OCI-LY3 (cell line): ENCODE measurements around the gene CRTC1.

Experiments
- H2AFZ ChIP-seq: fragments of 200-600, 300-600 bp; shearing (Covaris generic); 2 replicates; pipeline ENCODE4 v1.6.0; 2014; ENCODE audit warnings: antibody characterized with exemption, low read depth, low read length
- H3K27ac ChIP-seq: fragments of 200-600, 300-600 bp; sonication (generic); 2 replicates; pipeline ENCODE4 v1.5.1; 2014; ENCODE audit warnings: mild to moderate bottlenecking, low read length, moderate library complexity, mixed read lengths
- H3K27me3 ChIP-seq: fragments of 200-600, 300-600 bp; sonication (generic); 2 replicates; pipeline ENCODE4 v1.6.1; 2014; ENCODE audit warnings: low read depth, low read length, mixed read lengths
- H3K36me3 ChIP-seq: fragments of 200-600, 300-600 bp; sonication (generic); replicated peaks from 2 replicates; pipeline ENCODE3; 2014; ENCODE audit warnings: low read depth, low read length, mixed read lengths
- H3K4me1 ChIP-seq: fragments of 300-600, 200-600 bp; sonication (generic); 2 replicates; pipeline ENCODE4 v1.6.1; 2014; ENCODE audit warnings: low read length, mixed read lengths
- H3K4me2 ChIP-seq: fragments of 200-600, 300-600 bp; sonication (generic); 2 replicates; pipeline ENCODE4 v1.6.1; 2014; ENCODE audit warnings: low read length, mixed read lengths
- H3K4me3 ChIP-seq: fragments of 300-600, 200-600 bp; sonication (generic); 2 replicates; pipeline ENCODE4 v1.5.1; 2014; ENCODE audit warnings: antibody characterized with exemption, mild to moderate bottlenecking, low read length, moderate library complexity
- H3K79me2 ChIP-seq: fragments of 300-600, 200-600 bp; shearing (Covaris generic); 2 replicates; pipeline ENCODE4 v1.6.1; 2014; ENCODE audit warnings: mild to moderate bottlenecking, low read length, mixed read lengths
- H3K9ac ChIP-seq: fragments of 300-600, 200-600 bp; shearing (Covaris generic); 2 replicates; pipeline ENCODE4 v1.6.0; 2014; ENCODE audit warnings: mild to moderate bottlenecking, low read length, moderate library complexity
- H3K9me3 ChIP-seq: fragments of 200-600, 300-600 bp; shearing (Covaris generic); 2 replicates; pipeline ENCODE4 v1.6.1; 2014; ENCODE audit warnings: low read length, mixed read lengths; ENCODE audit not compliant: insufficient read depth
- H4K20me1 ChIP-seq: fragments of 200-600, 300-600 bp; sonication (generic); 2 replicates; pipeline ENCODE4 v1.6.1; 2016; ENCODE audit warnings: low read length, mixed read lengths; ENCODE audit not compliant: insufficient read depth
- CTCF ChIP-seq: fragments of 200-600, 300-600 bp; sonication (generic); IDR thresholded peaks from 2 replicates; pipeline ENCODE4 v1.5.1; 2014; ENCODE audit warnings: antibody characterized with exemption, low read length, low read depth
- EZH2phosphoT487 ChIP-seq: fragments of 200-600 bp; shearing (Covaris generic); IDR thresholded peaks from 2 replicates; pipeline ENCODE4 v1.6.1; 2018; ENCODE audit warnings: antibody characterized with exemption, mixed run types, low read depth

CRTC1 gene

GRCh38 chr19:18759995-18760426 lies 76.5 kb downstream of the CRTC1 start:
- TF ChIP-seq CTCF (no peak), EZH2phosphoT487 (no peak)
- Histone ChIP-seq H3K9ac (no peak overlapping the region), H3K79me2 (no peaks in the 10 kb centered on the region), H2AFZ (no peak overlapping the region), H3K4me1 (peaks cover 18% of the 10 kb centered on the region), H4K20me1 (no peaks in the 10 kb centered on the region), H3K4me3 (no peak overlapping the region), H3K36me3 (no peaks in the 10 kb centered on the region), H3K9me3 (no peaks in the 10 kb centered on the region), H3K4me2 (no peak overlapping the region), H3K27me3 (no peaks in the 10 kb centered on the region), H3K27ac (no peak overlapping the region)

GRCh38 chr19:18760440-18761383 lies 77.2 kb downstream of the CRTC1 start:
- Histone ChIP-seq H3K4me2 (no peak overlapping the region), H3K9ac (no peak overlapping the region), H3K4me1 (peaks cover 25% of the 10 kb centered on the region), H3K9me3 (no peaks in the 10 kb centered on the region), H3K27me3 (no peaks in the 10 kb centered on the region), H4K20me1 (no peaks in the 10 kb centered on the region), H3K79me2 (no peaks in the 10 kb centered on the region), H2AFZ (no peak overlapping the region), H3K27ac (no peak overlapping the region), H3K36me3 (no peaks in the 10 kb centered on the region), H3K4me3 (no peak overlapping the region)
- TF ChIP-seq EZH2phosphoT487 (no peak), CTCF (no peak)

GRCh38 chr19:18761531-18762110 lies 78.1 kb downstream of the CRTC1 start:
- no peak overlapping the region for H3K4me2 ChIP-seq
- H3K9ac ChIP-seq, result no peak overlapping the region
- H3K79me2 ChIP-seq, result no peaks in the 10 kb centered on the region

More at GRCh38 chr19:18761531-18762110, 78.1 kb downstream of the CRTC1 start:
- Histone ChIP-seq H3K27me3 (no peaks in the 10 kb centered on the region), H4K20me1 (no peaks in the 10 kb centered on the region), H3K9me3 (no peaks in the 10 kb centered on the region), H2AFZ (no peak overlapping the region), H3K36me3 (no peaks in the 10 kb centered on the region), H3K4me1 (peaks cover 34% of the 10 kb centered on the region), H3K4me3 (no peak overlapping the region), H3K27ac (no peak overlapping the region)
- TF ChIP-seq CTCF, result no peak
- TF ChIP-seq EZH2phosphoT487, result no peak
